HK-2 (cell line): ENCODE results near the gene TSGA10.
"Not testable (repeated sequence)": the region's sequence is repeated elsewhere in the genome, so short reads cannot be mapped to it uniquely, and the experiment has no call there.

Source experiments
- DNase-seq: peaks from one replicate; pipeline ENCODE4 v3.0.0-alpha.2; 2018; ENCODE audit not compliant: unreplicated experiment

The TSGA10 gene

GRCh38 chr2:99154643-99155536 lies at the start of gene TSGA10, which contains the start of gene LIPT1:
Gene TSGA10, minus strand, starts transcription at chr2:99154942. Its CDS starts 45,503 bp downstream, at chr2:99109439.
Gene LIPT1, plus strand, starts transcription at chr2:99154967. Its CDS starts 6,991 bp downstream, at chr2:99161958.
- peak; percentile 87 for DNase-seq

- DNase-seq: no peak
Observed at GRCh38 chr2:99201959-99202678, 47.4 kb upstream of the TSGA10 start.

- DNase-seq: no peak
Observed at GRCh38 chr2:99200076-99200800, 45.5 kb upstream of the TSGA10 start.

GRCh38 chr2:99198103-99198841 lies 43.5 kb upstream of the TSGA10 start:
- no peak for DNase-seq

GRCh38 chr2:99192364-99192763 lies 37.6 kb upstream of the TSGA10 start:
- DNase-seq: not testable (repeated sequence)

GRCh38 chr2:99190548-99190947 lies 35.8 kb upstream of the TSGA10 start:
- DNase-seq: no peak

- DNase-seq: no peak
Observed at GRCh38 chr2:99188357-99188756, 33.6 kb upstream of the TSGA10 start.

- no peak for DNase-seq
Observed at GRCh38 chr2:99187011-99187410, 32.3 kb upstream of the TSGA10 start.

GRCh38 chr2:99184811-99185210 lies 30.1 kb upstream of the TSGA10 start:
- DNase-seq: no peak

GRCh38 chr2:99183025-99183424 lies 28.3 kb upstream of the TSGA10 start:
- no peak for DNase-seq

- DNase-seq: no peak
Observed at GRCh38 chr2:99181624-99182000, 26.9 kb upstream of the TSGA10 start.

- peak; percentile 94 for DNase-seq
Observed at GRCh38 chr2:99180755-99181623, 26.2 kb upstream of the TSGA10 start, which contains the start of the genes MITD1 and MRPL30. Gene MITD1, minus strand, starts transcription at chr2:99181058. Its CDS starts 77 bp downstream, at chr2:99180981. Gene MRPL30, plus strand, starts transcription at chr2:99181184. Its CDS starts 5,020 bp downstream, at chr2:99186204.

- no peak for DNase-seq
Observed at GRCh38 chr2:99171377-99172140, 16.8 kb upstream of the TSGA10 start.

GRCh38 chr2:99169534-99169933 lies 14.8 kb upstream of the TSGA10 start:
- DNase-seq: no peak

- no peak for DNase-seq
Observed at GRCh38 chr2:99166218-99166617, 11.5 kb upstream of the TSGA10 start.

- DNase-seq: no peak
Observed at GRCh38 chr2:99159594-99159993, 4.9 kb upstream of the TSGA10 start.

GRCh38 chr2:99158599-99158998 lies 3.9 kb upstream of the TSGA10 start:
- no peak for DNase-seq

GRCh38 chr2:99156891-99157290 lies 2.1 kb upstream of the TSGA10 start:
- no peak for DNase-seq

GRCh38 chr2:99153921-99154604 lies 679 bp downstream of the TSGA10 start:
- DNase-seq: no peak
